GM21737 (cell line): ENCODE results near the gene KLF15.

Experiments used
- ATAC-seq: cut with Tn5 transposase; IDR thresholded peaks from one replicate; pipeline ENCODE4 v1.9.1; 2021; ENCODE audit warnings: mild to moderate bottlenecking, moderate library complexity; ENCODE audit not compliant: unreplicated experiment

KLF15 gene

DNA sequence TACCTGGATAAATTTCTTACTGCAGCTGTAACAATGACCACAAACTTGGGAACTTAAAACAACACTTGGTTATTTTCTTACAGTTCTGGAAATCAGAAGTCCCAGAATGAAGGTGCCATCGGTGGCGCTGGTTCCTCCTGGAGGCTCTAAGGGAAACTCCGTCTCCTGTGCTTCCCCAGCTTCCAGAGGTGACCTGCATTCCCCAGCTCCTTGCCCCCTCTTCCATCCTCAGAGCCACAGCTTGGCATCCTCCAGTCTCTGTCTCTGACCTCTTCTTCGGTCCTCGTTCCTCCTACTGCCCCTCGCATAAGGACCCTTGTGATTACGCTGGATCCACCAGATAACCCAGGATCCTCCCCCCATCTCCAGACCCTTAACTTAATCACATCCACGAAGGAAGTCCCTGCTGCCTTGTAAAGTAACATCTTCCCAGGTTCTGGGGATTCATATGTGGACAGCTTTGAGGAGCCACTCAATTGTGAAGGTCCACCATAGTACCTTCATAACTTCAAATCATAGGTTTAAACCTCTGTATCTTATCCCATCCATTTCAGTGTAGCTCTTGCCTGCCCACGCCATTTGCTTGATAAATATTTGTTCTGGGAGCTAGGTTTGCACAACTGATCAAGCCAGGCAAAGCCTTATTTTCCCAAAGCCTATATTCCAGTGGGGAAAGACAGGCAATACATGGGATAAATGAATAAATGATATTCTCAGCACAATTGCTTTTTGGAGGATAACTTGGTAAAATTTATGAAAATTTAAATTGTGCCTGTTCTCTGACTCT lies 34.8 kb downstream of the KLF15 start:
- ATAC-seq, result no peak

DNA sequence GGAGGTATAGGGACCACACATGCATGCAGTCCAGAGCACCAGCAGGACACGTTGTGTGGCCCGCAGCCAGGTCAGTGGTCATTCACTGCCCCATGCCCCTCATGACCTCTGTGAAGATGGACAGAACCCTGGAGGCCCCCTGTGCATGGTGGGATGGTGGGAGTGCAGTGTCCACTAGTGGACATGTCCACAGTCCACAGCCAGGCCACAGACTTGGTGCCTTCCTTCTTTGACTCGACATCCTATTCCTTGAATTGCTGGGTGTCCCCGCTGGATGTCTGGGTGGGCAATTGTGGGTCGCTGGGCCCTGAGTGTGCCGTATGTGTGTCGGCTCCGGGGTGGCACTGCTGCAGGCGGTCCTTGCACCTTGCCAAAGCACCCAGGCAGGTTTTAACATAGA lies 35.7 kb downstream of the KLF15 start:
- no peak for ATAC-seq

DNA sequence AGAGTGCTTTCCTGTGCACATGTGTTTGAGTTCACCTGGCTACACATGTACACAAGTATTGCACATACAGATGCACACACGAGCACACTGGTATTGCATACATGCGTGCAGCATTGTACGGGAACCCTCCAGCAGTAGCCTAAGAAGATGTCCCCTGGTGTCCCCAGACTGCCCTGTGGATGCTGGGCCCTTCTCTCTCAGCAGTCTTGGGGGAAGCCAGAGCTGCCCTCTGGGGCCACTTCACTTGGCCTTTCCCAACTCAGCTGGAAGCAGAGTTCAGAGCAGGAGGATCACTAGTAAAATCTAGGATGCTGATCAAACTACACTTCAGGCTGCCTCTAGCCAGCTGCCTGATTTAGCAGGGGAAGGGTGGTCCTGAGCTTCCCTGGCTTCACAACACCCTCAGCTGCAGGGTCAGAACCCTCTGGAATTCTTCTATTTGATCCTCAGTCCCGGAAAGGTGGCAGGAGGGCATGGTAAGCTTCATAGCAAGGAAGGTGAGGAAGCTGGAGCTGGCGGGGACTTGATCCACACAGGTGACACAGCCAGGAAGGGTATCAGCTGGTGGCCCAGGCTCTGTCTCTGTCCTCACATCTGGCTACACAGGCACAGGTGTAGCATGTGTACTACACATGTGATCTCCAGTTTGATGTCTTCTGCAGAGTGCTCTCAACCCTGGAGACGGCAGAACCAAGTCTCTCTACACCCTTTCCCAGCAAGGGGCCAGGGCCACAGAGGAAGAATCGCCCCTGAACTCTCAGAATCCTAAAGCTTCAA lies 36.5 kb downstream of the KLF15 start:
- no peak for ATAC-seq

DNA sequence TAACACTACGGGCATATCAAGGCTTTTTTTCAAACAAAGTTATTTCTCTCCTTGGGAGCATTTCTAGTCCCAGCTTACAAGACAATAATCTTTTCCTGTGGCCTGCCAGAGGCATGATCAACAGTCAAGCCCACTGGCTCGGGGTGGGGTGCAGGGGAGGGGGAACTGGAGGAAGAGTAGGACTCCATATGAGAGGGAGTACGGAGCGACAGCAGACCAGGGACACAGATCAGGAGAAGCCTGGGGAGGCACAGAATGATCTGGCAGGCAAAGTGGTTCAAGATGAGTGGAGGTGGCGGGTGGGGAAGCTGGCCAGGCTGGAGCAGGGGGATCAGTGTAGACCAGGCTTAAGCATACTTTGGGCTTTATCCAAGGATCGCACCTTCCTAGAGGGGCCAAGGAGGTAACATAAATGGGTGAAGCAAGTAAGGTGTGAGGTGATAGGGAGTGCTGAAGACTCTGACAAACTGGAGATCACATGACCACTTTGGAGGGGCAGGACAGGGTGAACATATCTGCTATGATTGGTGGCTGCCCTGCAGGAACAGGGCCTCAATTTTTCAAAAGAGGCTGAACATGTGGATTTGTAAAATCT lies 37.4 kb downstream of the KLF15 start:
- ATAC-seq, result no peak

DNA sequence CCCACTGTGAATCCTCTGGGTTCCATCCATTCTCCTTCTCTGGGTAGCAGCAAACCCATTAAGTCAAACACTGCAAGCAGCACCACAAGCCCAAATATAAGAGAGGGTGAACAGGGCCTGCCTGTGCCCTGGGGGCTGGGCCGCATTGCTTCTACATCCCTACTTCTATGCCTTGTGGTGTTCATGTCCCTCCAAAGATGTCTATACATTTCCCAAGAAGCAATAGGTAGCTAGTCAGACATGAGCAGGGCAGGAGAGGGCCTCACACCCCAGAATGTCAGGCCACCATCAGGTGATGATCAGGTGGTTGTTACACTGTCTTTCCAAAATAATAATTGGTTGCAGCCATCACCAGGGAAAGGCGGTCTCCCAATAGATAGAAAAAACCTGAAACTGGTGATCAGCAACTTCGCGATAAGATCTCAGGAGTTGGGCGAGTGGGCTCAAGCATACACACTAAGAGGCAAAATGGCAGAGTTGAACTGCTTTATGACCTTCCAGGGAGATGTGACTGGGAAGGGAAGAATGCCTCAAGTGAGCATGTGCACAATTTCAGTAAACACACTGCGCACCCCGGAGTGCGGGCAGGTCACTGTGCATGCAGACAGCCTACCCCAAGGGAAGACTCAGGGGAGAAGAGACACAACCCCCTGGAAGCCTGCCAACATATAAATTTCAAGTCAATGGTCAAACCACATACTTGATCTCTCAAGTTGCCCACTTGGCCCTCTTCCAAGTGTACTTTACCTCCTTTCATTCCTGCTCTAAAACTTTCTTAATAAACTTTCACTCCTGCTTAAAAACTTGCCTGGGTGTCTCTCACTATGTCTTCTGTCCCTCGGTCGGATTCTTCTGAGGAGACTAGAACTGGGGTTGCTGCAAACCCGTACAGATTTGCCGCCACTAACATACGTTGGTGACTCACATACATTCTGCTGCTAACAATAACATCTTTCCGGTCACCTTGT lies 39.9 kb downstream of the KLF15 start:
- ATAC-seq, result no peak

DNA sequence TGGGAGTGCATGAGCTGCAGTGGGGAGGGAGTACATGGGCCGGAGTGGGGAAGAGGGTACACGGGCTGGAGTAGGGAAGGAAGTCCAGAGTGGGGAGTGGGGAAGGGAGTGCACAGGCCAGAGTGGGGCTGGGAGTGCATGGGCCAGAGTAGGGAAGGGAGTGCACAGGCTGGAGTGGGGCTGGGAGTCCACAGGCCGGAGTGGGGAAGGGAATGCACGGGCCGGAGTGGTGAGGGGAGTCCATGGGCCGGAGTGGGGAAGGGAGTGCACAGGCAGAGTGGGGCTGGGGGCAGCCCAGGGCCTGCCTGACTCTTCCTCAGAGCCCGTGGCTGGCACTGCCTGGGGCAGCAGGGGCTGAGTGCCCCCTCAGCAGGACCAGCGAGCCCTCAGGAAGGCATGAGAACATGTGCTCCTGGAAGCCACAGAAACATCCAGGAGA lies 40.7 kb downstream of the KLF15 start:
- no peak for ATAC-seq

DNA sequence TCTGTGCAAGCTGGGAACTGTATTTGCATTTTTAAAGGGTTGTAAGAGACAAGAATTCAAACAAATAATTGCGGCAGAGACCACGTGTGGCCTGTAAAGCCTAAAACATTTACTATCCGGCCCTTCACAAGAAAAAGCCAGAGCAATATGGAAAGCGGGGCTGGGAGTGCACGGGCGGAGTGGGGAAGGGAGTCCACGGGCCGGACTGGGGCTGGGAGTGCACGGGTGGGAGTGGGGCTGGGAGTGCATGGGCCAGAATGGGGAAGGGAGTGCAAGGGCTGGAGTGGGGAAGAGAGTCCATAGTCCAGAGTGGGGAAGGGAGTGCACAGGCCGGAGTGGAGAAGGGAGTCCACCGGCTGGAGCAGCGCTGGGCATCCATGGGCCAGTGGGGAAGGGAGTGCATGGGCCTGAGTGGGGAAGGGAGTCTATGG lies 41.2 kb downstream of the KLF15 start:
- no peak for ATAC-seq

DNA sequence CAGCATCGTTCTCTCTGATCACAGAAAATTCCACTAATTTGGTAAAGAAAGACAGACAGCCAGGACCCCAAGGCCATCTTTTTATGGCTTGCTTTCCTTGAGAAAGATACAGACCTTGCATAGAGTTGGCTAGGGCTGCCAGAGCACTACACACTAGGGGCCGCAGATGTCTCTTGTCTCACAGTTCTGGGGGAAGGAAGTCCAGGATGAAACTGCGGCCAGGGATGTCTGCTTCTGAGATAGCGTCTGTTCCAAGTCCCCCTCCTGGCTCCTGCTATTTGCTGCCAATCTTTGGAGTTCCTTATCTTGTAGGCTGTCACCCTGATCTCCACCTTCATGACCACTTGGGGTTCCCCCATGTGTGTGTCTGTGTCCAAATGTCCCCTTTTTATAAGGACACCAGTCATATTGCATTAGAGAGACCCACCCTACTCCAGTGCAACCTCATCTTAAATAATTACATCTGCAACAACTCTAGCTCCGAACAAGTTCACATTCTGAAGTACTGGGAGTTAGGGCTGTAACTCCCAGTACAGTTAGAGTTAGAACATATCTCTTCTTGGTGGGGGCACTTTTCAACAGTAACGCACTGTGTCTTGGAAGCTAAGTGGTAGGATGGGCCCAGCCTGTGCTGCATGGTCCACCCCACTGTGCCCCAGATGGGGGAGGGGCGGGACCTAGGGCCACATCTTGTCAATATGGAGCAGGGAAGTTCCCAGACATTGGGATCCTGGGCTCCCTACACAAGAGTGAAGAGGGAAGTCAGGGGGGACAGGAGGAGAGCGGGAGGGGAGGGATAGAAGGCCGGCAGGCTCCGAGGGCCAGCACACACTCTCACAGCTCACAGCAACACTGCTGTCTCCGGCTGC lies 42.2 kb downstream of the KLF15 start:
- ATAC-seq, result no peak

DNA sequence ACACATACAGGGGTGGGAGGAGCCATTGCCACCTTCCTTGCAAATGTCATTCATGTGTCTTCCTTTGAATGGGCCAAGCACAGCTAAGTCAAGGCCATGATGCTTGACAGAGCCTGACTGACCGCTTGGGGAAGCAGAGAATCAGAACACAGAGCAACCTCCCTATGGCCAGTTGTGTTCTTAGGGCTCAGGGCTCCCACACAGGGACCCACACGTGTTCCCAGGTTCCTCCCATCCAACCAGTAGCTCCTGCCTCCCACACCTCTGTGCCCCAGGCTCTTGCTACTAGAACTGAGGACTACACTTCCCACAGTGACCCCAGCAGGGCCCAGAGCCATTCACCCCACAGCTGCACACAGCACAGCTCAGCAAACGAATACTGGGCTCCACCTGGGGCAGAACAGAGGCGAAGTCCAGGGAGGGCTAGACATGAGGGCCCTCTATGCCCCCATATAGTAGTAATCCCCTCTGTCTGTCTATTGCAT lies 42.9 kb downstream of the KLF15 start:
- ATAC-seq, result no peak

DNA sequence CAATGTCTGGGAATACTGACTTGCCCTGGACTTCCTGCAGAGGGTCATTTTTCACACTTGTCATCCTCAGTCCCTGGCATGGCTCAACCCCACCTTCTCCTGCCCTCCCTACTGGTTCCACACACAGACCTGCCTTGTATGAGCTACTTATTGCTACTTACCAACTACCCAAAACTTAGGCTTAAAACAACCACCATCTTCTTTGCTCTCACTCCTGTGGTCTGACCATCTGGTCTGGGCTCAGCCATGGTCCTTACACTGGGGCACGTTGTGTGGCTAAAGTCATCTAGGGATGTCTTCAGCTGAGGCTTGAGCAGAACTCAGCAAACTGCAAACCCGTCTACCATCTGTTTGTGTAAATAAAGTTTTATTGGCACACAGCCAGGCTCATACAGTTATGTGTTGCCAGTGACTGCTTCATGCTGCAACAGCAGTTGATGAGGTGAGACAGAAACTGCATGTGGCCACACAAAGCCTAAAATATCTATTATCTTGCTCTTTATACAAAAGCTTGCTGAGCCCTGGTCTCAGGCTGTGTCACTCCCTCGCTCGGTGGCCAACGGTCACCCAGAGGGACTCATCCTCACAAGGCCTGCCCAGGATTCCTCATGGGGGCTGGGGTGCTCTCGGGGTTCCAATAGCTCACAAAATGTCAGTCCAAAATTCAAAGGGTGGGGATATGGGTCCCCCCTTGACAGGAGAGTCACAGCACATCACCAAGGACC lies 43.5 kb downstream of the KLF15 start:
- no peak for ATAC-seq

DNA sequence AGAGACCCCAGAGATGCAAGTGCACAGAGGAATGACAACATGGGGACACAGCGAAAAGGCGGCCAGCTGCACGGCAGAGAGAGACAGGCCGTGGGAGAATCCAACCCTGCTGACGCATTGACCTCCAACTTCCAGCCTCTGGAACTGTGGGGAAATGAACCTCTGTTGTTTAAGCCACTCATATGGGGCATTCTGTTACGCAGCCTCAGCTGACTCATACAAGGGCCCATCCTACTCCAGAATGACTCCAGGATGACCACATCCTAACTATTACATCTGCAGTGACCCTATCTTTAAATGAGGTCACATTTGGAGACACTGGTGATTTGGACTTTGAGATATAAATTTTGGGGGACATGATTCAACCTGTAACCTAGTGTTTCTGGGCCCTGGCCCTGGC lies 44.0 kb downstream of the KLF15 start:
- no peak for ATAC-seq

DNA sequence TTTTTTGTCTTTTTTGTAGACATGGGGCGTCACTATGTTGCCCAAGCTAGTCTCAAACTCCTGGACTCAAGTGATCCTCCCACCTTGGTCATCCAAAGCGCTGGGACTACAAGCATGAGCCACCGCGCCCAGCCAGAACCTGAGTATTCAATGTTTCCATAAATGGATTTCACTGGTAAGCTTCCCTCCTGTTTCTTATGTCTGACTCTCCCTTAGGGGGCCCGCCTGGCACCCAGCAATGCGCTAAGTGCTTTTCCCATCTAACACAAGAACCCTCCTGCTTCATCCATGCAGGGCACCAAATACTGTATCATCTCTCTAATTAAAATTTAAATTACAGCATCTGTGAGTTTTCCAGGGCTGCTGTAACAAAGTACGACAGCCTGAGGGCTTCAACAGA lies 44.9 kb downstream of the KLF15 start:
- ATAC-seq, result no peak

DNA sequence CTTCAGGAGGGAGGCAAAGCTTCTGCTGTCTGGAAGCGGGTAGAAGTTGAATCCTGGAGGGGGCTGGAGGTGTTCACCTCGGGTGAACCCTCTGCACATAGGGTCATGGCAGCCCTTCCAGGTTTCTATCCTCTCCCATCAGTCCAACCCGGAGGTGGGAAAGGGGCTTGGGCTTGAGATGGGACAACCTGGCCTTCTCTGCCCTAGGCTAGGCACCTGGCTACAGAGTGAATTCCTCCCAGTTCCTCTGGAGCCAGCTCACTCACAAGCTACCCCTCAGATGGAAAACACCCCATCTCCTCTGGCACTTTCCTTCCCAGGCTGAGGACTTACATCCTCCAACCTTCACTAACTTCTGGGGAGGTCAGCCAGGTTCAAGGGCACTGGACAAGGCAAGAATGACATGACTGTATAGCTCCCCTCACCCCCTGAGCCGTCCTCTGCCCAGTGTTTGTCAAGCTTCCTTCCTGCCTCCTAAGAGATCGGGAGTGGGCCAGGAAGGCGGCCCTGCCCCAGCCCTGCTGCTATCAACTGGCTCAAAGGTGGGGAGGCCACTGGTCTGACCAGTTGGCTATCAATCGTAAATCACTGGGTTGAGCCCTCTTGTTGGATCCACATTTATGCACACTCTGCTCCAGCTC lies 45.8 kb downstream of the KLF15 start:
- no peak for ATAC-seq

DNA sequence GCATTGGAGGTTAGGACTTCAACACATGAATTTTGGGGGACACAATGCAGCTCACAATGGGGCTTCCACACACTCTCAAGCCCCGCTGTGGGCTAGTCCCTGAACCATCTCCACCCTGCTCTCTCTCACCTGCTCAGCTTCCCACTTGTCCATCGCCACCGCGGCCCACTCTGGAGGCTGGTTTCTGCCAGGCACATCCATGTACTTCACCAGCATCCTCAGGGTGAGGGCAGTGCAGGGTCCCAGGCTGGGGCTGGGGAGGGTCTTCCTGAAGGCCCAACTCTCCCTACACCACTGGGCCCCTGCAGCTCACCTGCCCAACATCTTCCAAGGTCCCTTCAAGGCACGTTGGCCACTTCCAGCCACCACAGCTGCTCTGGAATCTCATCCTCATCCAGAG lies 46.4 kb downstream of the KLF15 start:
- no peak for ATAC-seq

DNA sequence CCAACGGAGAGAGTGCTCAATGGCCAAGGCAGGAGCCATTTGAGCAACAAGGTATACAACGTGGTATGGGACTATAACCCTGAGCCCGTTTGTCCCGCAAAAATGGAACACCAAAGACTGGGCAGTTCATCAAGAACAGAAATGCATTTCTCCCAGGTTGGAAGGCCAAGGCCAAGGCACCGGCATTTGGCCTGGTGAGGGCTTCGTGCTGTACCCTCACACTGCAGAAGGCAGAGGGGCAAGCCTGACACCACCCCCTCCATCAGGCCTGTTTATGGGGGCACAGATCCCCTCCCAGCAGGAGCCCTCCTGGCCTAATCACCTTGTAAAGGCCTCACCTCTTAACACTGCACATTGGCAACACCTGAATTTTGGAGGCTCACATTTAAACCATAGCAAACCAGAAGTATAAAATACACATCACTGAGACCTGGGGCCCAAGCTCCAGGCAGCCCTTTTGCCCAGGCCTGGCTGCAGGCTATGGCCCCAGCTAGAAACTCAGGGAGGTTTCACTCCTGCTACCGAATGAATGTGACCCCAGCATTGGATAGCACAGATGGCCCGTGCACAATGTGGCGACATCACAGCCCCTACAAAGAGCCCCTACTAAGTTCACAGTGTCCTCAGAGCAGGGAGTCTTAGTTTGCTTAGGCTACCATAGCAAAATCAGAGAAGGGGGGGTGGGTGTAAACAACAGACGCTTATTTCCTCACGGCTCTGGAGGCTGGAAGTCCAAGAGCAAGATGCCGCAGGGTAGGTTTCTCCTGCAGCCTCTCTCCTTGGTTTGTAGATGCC lies 47.1 kb downstream of the KLF15 start:
- no peak for ATAC-seq

DNA sequence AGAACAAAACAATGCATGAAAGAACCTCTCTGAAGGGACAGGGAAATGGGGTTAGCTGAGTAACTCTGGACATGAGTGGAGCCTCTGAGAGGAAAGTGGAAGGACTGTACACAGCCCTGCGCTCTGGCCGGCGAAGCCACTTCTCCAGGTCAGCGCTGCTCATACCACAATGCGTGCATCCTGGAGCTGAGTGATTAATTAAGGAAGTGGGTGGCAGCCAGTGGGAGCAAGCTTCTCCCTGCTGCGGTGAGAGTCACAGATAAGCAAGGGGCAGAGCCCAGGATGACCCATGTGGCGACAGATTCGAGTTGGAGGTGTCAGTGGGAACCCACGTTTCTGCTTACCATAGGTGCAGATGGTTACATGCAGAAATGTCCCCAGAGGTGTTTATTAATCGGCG lies 48.0 kb downstream of the KLF15 start:
- ATAC-seq, result no peak

DNA sequence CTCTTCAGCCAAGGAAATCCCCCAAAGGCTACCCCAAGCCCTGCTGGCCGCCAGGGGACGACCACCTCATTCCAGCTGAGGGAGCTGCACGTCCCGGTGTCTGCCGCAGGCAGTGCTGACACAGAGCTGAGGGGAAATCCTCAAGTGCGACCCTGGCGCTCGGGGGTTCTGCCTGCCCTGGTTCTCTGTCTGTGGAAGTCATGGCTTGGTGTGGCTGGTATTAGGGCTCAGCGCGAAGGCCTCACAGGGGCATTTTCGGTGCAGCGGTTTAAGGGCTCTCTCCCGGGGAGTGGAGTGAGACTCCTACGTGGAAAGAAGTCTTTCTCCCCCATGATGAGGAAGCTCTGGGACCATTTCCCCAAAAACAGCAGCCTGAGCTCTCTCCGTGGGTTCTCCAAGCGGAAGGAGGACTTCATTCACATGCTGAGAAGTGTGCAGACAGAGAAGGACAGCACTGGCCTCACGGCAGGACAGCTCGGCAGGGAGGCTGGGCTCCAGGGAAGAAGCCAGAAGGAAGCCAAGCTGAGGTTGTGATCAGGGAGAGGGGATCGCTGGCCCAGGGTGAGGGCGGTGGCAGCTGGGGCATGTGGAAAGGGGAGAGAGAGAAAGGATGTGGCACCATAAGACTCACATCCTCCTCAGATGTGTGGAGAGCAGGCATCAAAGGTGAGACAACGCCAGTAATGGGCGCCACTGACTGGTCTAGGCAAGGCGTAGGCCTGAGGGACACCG lies 48.6 kb downstream of the KLF15 start:
- no peak for ATAC-seq
